ENCODE results near the gene TP53RK.

DNA sequence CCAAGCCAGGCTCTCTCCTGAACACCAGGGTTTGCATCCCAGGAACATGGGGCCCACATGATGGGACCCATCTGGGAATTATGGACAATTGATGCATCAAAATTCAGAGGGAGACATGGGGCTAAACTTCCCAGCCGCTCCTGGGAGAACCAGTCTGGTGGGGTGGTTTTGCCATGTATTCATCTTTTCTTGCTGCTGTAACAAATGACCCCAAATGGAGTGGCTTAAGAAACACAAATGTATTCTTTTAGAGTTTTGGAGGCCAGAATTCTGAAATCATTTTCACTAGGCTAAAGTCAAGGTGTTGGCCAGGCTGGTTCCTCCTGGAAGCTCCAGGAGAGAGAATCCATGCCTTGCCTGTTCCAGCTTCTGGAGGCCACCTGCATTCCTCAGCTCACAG lies 44.5 kb downstream of the TP53RK start:
- TF ChIP-seq EZH2 (IDR thresholded peaks at IDR 0.05; ENCODE audit: borderline replicate concordance, insufficient read depth, low read depth, low read length, poor library complexity, severe bottlenecking) = no peak
- TF ChIP-seq CTCF (IDR thresholded peaks at IDR 0.05) = no peak

All from B cell (primary cell).